Measurements from ENCODE around the gene COL20A1.

DNA sequence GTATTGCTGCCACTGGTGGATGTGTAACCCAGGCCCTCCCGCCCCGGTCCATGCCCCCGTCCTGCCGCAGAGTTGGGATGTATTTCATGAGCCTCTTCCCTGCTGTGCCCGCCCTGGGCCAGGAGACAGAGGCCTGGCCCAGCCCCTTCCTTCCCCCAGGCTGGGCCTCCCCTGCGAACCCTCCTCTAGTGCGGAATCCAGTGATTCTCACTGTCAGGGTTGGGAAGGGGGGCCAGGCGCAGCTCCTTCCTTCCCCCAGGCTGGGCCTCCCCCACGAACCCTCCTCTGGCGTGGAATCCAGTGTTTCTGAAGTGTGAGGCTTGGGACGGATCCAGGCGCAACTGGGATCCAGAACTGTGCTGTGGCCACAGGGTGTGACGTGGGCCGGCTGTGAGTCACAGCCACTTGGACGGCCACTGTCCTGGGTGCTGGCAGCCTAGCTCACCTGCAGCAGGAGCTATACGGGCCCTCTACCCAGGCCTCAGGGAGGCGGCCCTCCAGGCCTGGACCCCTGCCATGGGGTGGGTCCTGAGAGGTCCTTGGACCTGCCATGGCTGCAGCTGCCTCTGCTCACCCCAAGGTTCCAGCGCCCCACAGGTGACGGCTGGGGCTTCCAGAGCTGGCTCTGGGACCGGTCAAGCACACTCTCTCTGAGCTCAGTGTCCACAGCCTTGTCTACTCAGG is 28.3 kb downstream of the COL20A1 start:
- TF ChIP-seq, protein P1, sequence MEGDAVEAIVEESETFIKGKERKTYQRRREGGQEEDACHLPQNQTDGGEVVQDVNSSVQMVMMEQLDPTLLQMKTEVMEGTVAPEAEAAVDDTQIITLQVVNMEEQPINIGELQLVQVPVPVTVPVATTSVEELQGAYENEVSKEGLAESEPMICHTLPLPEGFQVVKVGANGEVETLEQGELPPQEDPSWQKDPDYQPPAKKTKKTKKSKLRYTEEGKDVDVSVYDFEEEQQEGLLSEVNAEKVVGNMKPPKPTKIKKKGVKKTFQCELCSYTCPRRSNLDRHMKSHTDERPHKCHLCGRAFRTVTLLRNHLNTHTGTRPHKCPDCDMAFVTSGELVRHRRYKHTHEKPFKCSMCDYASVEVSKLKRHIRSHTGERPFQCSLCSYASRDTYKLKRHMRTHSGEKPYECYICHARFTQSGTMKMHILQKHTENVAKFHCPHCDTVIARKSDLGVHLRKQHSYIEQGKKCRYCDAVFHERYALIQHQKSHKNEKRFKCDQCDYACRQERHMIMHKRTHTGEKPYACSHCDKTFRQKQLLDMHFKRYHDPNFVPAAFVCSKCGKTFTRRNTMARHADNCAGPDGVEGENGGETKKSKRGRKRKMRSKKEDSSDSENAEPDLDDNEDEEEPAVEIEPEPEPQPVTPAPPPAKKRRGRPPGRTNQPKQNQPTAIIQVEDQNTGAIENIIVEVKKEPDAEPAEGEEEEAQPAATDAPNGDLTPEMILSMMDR (IDR thresholded peaks at IDR 0.05), result no peak
- no peak for TF ChIP-seq ZFX (IDR thresholded peaks at IDR 0.05; ENCODE audit: borderline replicate concordance)

All from 22Rv1 (cell line).